GM12878 (cell line): ENCODE results near the gene KLF15. TPM values are rescaled to one million over a fixed set of nuclear protein-coding genes. Genes with fewer than 3 reads are reported as not detected.
A peak's percentile ranks its signal among the peaks of the same experiment; 100 is the strongest.

Source experiments
- ATAC-seq: fragments of 200-7000 bp; cut with Tn5 transposase; 3 replicates; pipeline ENCODE4 v1.9.1; 2020; ENCODE audit warnings: mild to moderate bottlenecking, moderate library complexity
- BruUV-seq: library from RNA; stranded (reverse); fragments of 400-500 nt; replicated peaks from 2 replicates; lab custom pipeline; 2021; lab: Mats Ljungman, UMichigan
- CTCF ChIA-PET: fragments of 300-600 bp; sonication (Branson Sonifier 250); formaldehyde crosslinking; extraction: SDS; loops from one replicate; lab custom pipeline; 2021; ENCODE audit warnings: inconsistent platforms; lab: Yijun Ruan, JAX
- POLR2A ChIA-PET: fragments of 350-600 bp; formaldehyde crosslinking; extraction: SDS; loops from one replicate; lab custom pipeline; 2021; ENCODE audit warnings: inconsistent platforms; lab: Charles Lee
- RAD21 ChIA-PET: fragments of 300-600 bp; sonication (Branson Sonifier 250); formaldehyde crosslinking; loops from one replicate; lab custom pipeline; 2023; ENCODE audit warnings: antibody characterized with exemption; ENCODE audit not compliant: unreplicated experiment; lab: Charles Lee
- SMC1A ChIA-PET: fragments of 300-600 bp; sonication (Branson Sonifier 250); formaldehyde crosslinking; loops from one replicate; lab custom pipeline; 2023; ENCODE audit not compliant: unreplicated experiment, uncharacterized antibody; lab: Charles Lee
- DNase-seq: peaks from one replicate; pipeline ENCODE4 v3.0.0-alpha.2; 2011; ENCODE audit warnings: low read depth, low spot score
- FAIRE-seq: peaks from 3 replicates; lab custom pipeline; 2011; peaks lifted over from hg19 to GRCh38; lab: Jason Lieb, UNC
- H2AFZ ChIP-seq: 2 replicates; pipeline ENCODE4 v1.6.0; 2011; ENCODE audit warnings: low read depth, low read length, control low read depth; ENCODE audit not compliant: control insufficient read depth
- H3K27ac ChIP-seq: 2 replicates; pipeline ENCODE4 v1.5.1; 2011; ENCODE audit warnings: control low read depth; ENCODE audit not compliant: control insufficient read depth, insufficient read depth
- H3K27me3 ChIP-seq, 2 experiments: replicated peaks in 1 of 2; 2 replicates each; pipeline versions ENCODE4 v1.6.0 to v1.6.1; 2011; ENCODE audit warnings: low read length in 1 of 2; ENCODE audit not compliant: control insufficient read depth in 2 of 2, insufficient read depth in 2 of 2
- H3K36me3 ChIP-seq, 2 experiments: 2 replicates each; pipeline ENCODE4 v1.5.1; 2011; ENCODE audit warnings: low read length in 1 of 2; ENCODE audit not compliant: control insufficient read depth in 2 of 2, insufficient read depth in 2 of 2
- H3K4me1 ChIP-seq: 2 replicates; pipeline ENCODE4 v1.6.1; 2011; ENCODE audit warnings: mild to moderate bottlenecking, low read length, moderate library complexity, mixed read lengths; ENCODE audit not compliant: control insufficient read depth, insufficient read depth
- H3K4me2 ChIP-seq: 2 replicates; pipeline ENCODE4 v1.6.0; 2011; ENCODE audit warnings: control low read depth; ENCODE audit not compliant: control insufficient read depth, insufficient read depth
- H3K4me3 ChIP-seq: fragments of 200-600 bp; sonication (generic); 2 replicates; pipeline ENCODE4 v1.5.1; 2016
- H3K79me2 ChIP-seq: 2 replicates; pipeline ENCODE4 v1.6.0; 2011; ENCODE audit warnings: low read length; ENCODE audit not compliant: control insufficient read depth, insufficient read depth
- H3K9ac ChIP-seq: 2 replicates; pipeline ENCODE4 v1.8.0; 2011; ENCODE audit warnings: low read length, control low read depth, mixed read lengths; ENCODE audit not compliant: control insufficient read depth, insufficient read depth
- H3K9me3 ChIP-seq: replicated peaks from 3 replicates; pipeline ENCODE4 v1.5.1; 2011; ENCODE audit warnings: mild to moderate bottlenecking, low read length; ENCODE audit not compliant: control insufficient read depth, insufficient read depth
- H4K20me1 ChIP-seq: 2 replicates; pipeline ENCODE4 v1.6.0; 2011; ENCODE audit not compliant: control insufficient read depth, insufficient read depth
- CHD4 ChIP-seq: fragments of 200-600 bp; sonication (generic); IDR thresholded peaks from 2 replicates; pipeline ENCODE4 v1.6.1; 2016; ENCODE audit warnings: mild to moderate bottlenecking
- FOXK2 ChIP-seq: fragments of 450-650 bp; IDR thresholded peaks from 2 replicates; pipeline ENCODE4 v1.6.1; 2017; ENCODE audit warnings: mild to moderate bottlenecking, moderate library complexity
- KAT2A ChIP-seq: conservative IDR thresholded peaks from 2 replicates; pipeline ENCODE4 v1.6.1; 2011; ENCODE audit warnings: low read depth, low read length; ENCODE audit not compliant: control insufficient read depth
- MLLT1 ChIP-seq: fragments of 450-650 bp; IDR thresholded peaks from 2 replicates; pipeline ENCODE4 v1.6.1; 2016; ENCODE audit warnings: mild to moderate bottlenecking
- POLR2AphosphoS2 ChIP-seq: IDR thresholded peaks from 2 replicates; pipeline ENCODE4 v1.6.1; 2011; ENCODE audit warnings: low read depth, mild to moderate bottlenecking, low read length, improper control_type of control experiment, moderate library complexity
- RB1 ChIP-seq: fragments of 450-650 bp; formaldehyde crosslinking; IDR thresholded peaks from 2 replicates; pipeline ENCODE4 v1.6.1; 2017; ENCODE audit warnings: mild to moderate bottlenecking, borderline replicate concordance
- ZBTB11 ChIP-seq: fragments of 450-650 bp; formaldehyde crosslinking; IDR thresholded peaks from 2 replicates; pipeline ENCODE4 v1.5.0; 2022; ENCODE audit warnings: mild to moderate bottlenecking, missing genetic modification characterization
- ZBTB40 ChIP-seq: fragments of 450-650 bp; IDR thresholded peaks from 2 replicates; pipeline ENCODE4 v1.6.1; 2016; ENCODE audit warnings: mild to moderate bottlenecking, moderate library complexity, borderline replicate concordance
- WGBS: methylation state at CpG from one replicate; pipeline ENCODE4 v1.1.6; 2016; ENCODE audit warnings: low lambda C conversion rate; ENCODE audit not compliant: insufficient replicate concordance, insufficient coverage; ENCODE audit errors: missing lambda C conversion rate; 5-methylcytosine and 5-hydroxymethylcytosine counted together
- in situ Hi-C: fragments of 300-500 bp; cut with MboI; formaldehyde crosslinking; loops from 9 replicates; pipeline ENCODE4 v1.14.3; 2018; ENCODE audit warnings: mixed read lengths
- intact Hi-C: fragments of 100-400 bp; cut with micrococcal nuclease; formaldehyde crosslinking; loops from one replicate; pipeline ENCODE4 v1.14.2; 2022; ENCODE audit not compliant: unreplicated experiment
- polyA plus RNA-seq, 11 experiments: library from polyadenylated mRNA; depleted of rRNA in 4 of 11; unstranded in 6 of 11; stranded (reverse) in 5 of 11; fragments of >200 nt; fragmentation: Nextera tagmentation in 4 of 11; fragmentation: Illumina TruSeq in 1 of 11; extraction: Ambion mirVana in 4 of 11; extraction: Trizol in 1 of 11; gene quantifications; 1 replicate in 1 of 11; 2 replicates in 10 of 11; pipeline versions ENCODE4 v1.2.1 to v1.2.3, GENCODE V29; 2011 to 2016; ENCODE audit warnings: inconsistent platforms in 2 of 11, missing spikeins in 2 of 11, low read depth in 1 of 11
- total RNA-seq, 4 experiments: library from RNA; depleted of rRNA in 3 of 4; stranded (reverse); fragments of >200 nt in 3 of 4; fragmentation: Illumina TruSeq in 1 of 4; extraction: Trizol in 1 of 4; gene quantifications; 2 replicates each; pipeline versions ENCODE4 v1.2.1 to v1.2.3, GENCODE V29; 2013 to 2021

KLF15 gene
- total and polyA plus RNA-seq, 10 of the 15 experiments (the other 5 are each of a cell fraction or from before 2014, with no cell fraction given): 0.15 TPM; not detected in 9

GRCh38 chr3:126358816-126359181 is 1.6 kb upstream of the KLF15 start (continued):
- TF ChIP-seq MLLT1: no peak

- no peak for FAIRE-seq
- Histone ChIP-seq H3K9ac (no peak overlapping the region), H2AFZ (no peak overlapping the region), H4K20me1 (no peaks in the 10 kb centered on the region), H3K4me1 (no peaks in the 10 kb centered on the region), H3K36me3 (no peaks in the 10 kb centered on the region), H3K4me2 (peak overlapping the region; percentile 75), H3K27me3 (peaks cover 12 to 23% of the 10 kb centered on the region in 2 experiments), H3K27ac (no peak overlapping the region), H3K4me3 (no peak overlapping the region), H3K79me2 (no peaks in the 10 kb centered on the region), H3K9me3 (no peaks in the 10 kb centered on the region)
- WGBS: 56% methylated on average over 11 of the region's 11 CpGs
- RAD21 ChIA-PET: no interaction called here
- ATAC-seq: no peak
- DNase-seq: no peak
- in situ Hi-C loops (no loop called here), intact Hi-C loops (no loop called here)
- POLR2A ChIA-PET: no interaction called here
- SMC1A ChIA-PET: no interaction called here
- CTCF ChIA-PET: no interaction called here
- no TSS peak for BruUV-seq
- no peak for TF ChIP-seq CHD4
- TF ChIP-seq RB1: no peak
- no peak for TF ChIP-seq POLR2AphosphoS2
- TF ChIP-seq KAT2A: no peak
- TF ChIP-seq ZBTB40: no peak
- TF ChIP-seq ZBTB11 (CRISPR knock-in tag): no peak
- TF ChIP-seq FOXK2: no peak
These were observed 1.0 kb upstream of the KLF15 start for GRCh38 chr3:126358038-126358815.
